Hepatocyte (in vitro differentiated cells): ENCODE measurements around the gene VSIG10L2. TPM values are rescaled to one million over a fixed set of nuclear protein-coding genes. Genes with fewer than 3 reads are reported as not detected.

Experiments used
- DNase-seq: peaks from one replicate; pipeline ENCODE4 v3.0.0-alpha.2; 2016; ENCODE audit warnings: low spot score
- H2AFZ ChIP-seq: fragments of 200-600 bp; sonication (generic); 2 replicates; pipeline ENCODE4 v1.6.0; 2016; ENCODE audit warnings: antibody characterized with exemption, mild to moderate bottlenecking
- H3K27ac ChIP-seq: fragments of 200-600 bp; sonication (generic); 2 replicates; pipeline ENCODE4 v1.5.1; 2016; ENCODE audit warnings: mild to moderate bottlenecking
- H3K27me3 ChIP-seq: fragments of 200-600 bp; sonication (generic); 2 replicates; pipeline ENCODE4 v1.6.1; 2016
- H3K36me3 ChIP-seq: fragments of 200-600 bp; sonication (generic); replicated peaks from 2 replicates; pipeline ENCODE4 v1.5.1; 2016; ENCODE audit warnings: low read depth; ENCODE audit not compliant: insufficient read depth
- H3K4me1 ChIP-seq: fragments of 200-600 bp; sonication (generic); 2 replicates; pipeline ENCODE4 v1.5.1; 2016; ENCODE audit warnings: mild to moderate bottlenecking, moderate library complexity; ENCODE audit not compliant: insufficient read depth
- H3K4me2 ChIP-seq: fragments of 200-600 bp; sonication (generic); 2 replicates; pipeline ENCODE4 v1.6.0; 2016
- H3K4me3 ChIP-seq: fragments of 200-600 bp; sonication (generic); 2 replicates; pipeline ENCODE4 v1.5.1; 2016; ENCODE audit warnings: mild to moderate bottlenecking
- H3K79me2 ChIP-seq: fragments of 200-600 bp; sonication (generic); 2 replicates; pipeline ENCODE4 v1.6.0; 2017; ENCODE audit warnings: mild to moderate bottlenecking
- H3K9me2 ChIP-seq: fragments of 200-600 bp; sonication (generic); replicated peaks from 2 replicates; pipeline ENCODE4 v1.6.0; 2017; ENCODE audit warnings: mild to moderate bottlenecking; ENCODE audit not compliant: insufficient read depth
- H3K9me3 ChIP-seq: fragments of 200-600 bp; sonication (generic); 2 replicates; pipeline ENCODE4 v1.5.1; 2016; ENCODE audit warnings: low read depth, mild to moderate bottlenecking
- H4K20me1 ChIP-seq: fragments of 200-600 bp; sonication (generic); 2 replicates; pipeline ENCODE4 v1.6.0; 2016; ENCODE audit warnings: mild to moderate bottlenecking; ENCODE audit not compliant: insufficient read depth, poor library complexity, severe bottlenecking
- CTCF ChIP-seq: fragments of 200-600 bp; sonication (generic); IDR thresholded peaks from 2 replicates; pipeline ENCODE4 v1.5.1; 2016; ENCODE audit warnings: antibody characterized with exemption, mild to moderate bottlenecking; ENCODE audit not compliant: poor library complexity
- EZH2 ChIP-seq: fragments of 200-600 bp; sonication (generic); IDR thresholded peaks from 2 replicates; pipeline ENCODE4 v1.6.1; 2016; ENCODE audit warnings: antibody characterized with exemption, mild to moderate bottlenecking, borderline replicate concordance
- EZH2phosphoT487 ChIP-seq: fragments of 200-600 bp; sonication (generic); IDR thresholded peaks from one replicate; pipeline ENCODE4 v1.6.1; 2018; ENCODE audit warnings: antibody characterized with exemption, mild to moderate bottlenecking, low read depth, moderate library complexity; ENCODE audit not compliant: unreplicated experiment, severe bottlenecking
- WGBS: methylation state at CpG from one replicate; pipeline ENCODE4 v1.1.6; 2016; ENCODE audit warnings: low lambda C conversion rate; ENCODE audit errors: missing lambda C conversion rate; 5-methylcytosine and 5-hydroxymethylcytosine counted together
- polyA plus RNA-seq: library from polyadenylated mRNA; unstranded; fragments of >200 nt; fragmentation: Nextera tagmentation; extraction: Ambion mirVana; gene quantifications from 2 replicates; pipeline ENCODE4 v1.2.1, GENCODE V29; 2016
- total RNA-seq: library from RNA; depleted of rRNA; stranded (reverse); fragments of >200 nt; gene quantifications from 2 replicates; pipeline ENCODE4 v1.2.3, GENCODE V29; 2014

VSIG10L2 gene
- not detected in 2 replicates for total RNA-seq
- polyA plus RNA-seq = 0.04 TPM in 1 of 2 replicates, not detected in the other

- H3K4me2 ChIP-seq = no peak within 1 kb of the TSS
- no peak for DNase-seq
- WGBS = 79% methylated on average over 8 of the region's 8 CpGs
Measured at GRCh38 chr11:125945797-125946520, at the start of gene VSIG10L2. TSS of gene VSIG10L2 (plus strand) at chr11:125946044. CDS start at chr11:125946056, 12 bp downstream.

GRCh38 chr11:125901872-125902271 is 44.0 kb upstream of the VSIG10L2 start:
- Histone ChIP-seq H3K4me2 (peak overlapping the region; percentile 85), H3K27ac (no peak overlapping the region), H2AFZ (no peak overlapping the region), H3K4me3 (no peak overlapping the region), H3K4me1 (peaks cover 14% of the 10 kb centered on the region), H3K79me2 (peaks cover 39% of the 10 kb centered on the region), H4K20me1 (no peaks in the 10 kb centered on the region), H3K9me2 (no peaks in the 10 kb centered on the region), H3K36me3 (no peaks in the 10 kb centered on the region), H3K27me3 (peaks cover 14% of the 10 kb centered on the region), H3K9me3 (no peaks in the 10 kb centered on the region)
- no peak for DNase-seq
- 85% methylated on average over 6 of the region's 6 CpGs for WGBS
- TF ChIP-seq CTCF (no peak), EZH2 (no peak), EZH2phosphoT487 (no peak)

More at GRCh38 chr11:125945797-125946520, at the start of gene VSIG10L2:
- Histone ChIP-seq H3K9me3 (no peaks in the 10 kb centered on the region), H2AFZ (no peak within 1 kb of the TSS), H3K9me2 (no peaks in the 10 kb centered on the region), H3K4me1 (no peaks in the 10 kb centered on the region), H3K36me3 (no peaks in the 10 kb centered on the region), H3K4me3 (no peak within 1 kb of the TSS), H3K79me2 (no peaks in the 10 kb centered on the region), H3K27me3 (no peaks in the 10 kb centered on the region), H4K20me1 (no peaks in the 10 kb centered on the region), H3K27ac (no peak within 1 kb of the TSS)
- TF ChIP-seq CTCF (no peak), EZH2phosphoT487 (no peak), EZH2 (no peak)

GRCh38 chr11:125902277-125902926 is 43.4 kb upstream of the VSIG10L2 start:
- Histone ChIP-seq H3K36me3 (no peaks in the 10 kb centered on the region), H3K4me1 (peaks cover 14% of the 10 kb centered on the region), H3K4me2 (peak overlapping the region; percentile 85), H3K79me2 (peaks cover 34% of the 10 kb centered on the region), H2AFZ (peak overlapping the region; percentile 73), H3K4me3 (peak overlapping the region; percentile 49), H3K27ac (peak overlapping the region; percentile 64), H4K20me1 (no peaks in the 10 kb centered on the region), H3K9me2 (no peaks in the 10 kb centered on the region), H3K9me3 (no peaks in the 10 kb centered on the region), H3K27me3 (peaks cover 14% of the 10 kb centered on the region)
- whole genome bisulfite sequencing = 58% methylated on average over 13 of the region's 20 CpGs
- no peak for TF ChIP-seq CTCF
- TF ChIP-seq EZH2 = no peak
- TF ChIP-seq EZH2phosphoT487 = no peak
- DNase-seq = no peak
